ENCODE data around the gene PLCG1. TPM values are rescaled to one million over a fixed set of nuclear protein-coding genes. Genes with fewer than 3 reads are reported as not detected.
A peak's percentile ranks its signal among the peaks of the same experiment; 100 is the strongest.
"Not testable (repeated sequence)": the region's sequence is repeated elsewhere in the genome, so short reads cannot be mapped to it uniquely, and the experiment has no call there.

Gene PLCG1
- total RNA-seq, 1 experiment from 2014 or later, result 62.1 TPM

DNA sequence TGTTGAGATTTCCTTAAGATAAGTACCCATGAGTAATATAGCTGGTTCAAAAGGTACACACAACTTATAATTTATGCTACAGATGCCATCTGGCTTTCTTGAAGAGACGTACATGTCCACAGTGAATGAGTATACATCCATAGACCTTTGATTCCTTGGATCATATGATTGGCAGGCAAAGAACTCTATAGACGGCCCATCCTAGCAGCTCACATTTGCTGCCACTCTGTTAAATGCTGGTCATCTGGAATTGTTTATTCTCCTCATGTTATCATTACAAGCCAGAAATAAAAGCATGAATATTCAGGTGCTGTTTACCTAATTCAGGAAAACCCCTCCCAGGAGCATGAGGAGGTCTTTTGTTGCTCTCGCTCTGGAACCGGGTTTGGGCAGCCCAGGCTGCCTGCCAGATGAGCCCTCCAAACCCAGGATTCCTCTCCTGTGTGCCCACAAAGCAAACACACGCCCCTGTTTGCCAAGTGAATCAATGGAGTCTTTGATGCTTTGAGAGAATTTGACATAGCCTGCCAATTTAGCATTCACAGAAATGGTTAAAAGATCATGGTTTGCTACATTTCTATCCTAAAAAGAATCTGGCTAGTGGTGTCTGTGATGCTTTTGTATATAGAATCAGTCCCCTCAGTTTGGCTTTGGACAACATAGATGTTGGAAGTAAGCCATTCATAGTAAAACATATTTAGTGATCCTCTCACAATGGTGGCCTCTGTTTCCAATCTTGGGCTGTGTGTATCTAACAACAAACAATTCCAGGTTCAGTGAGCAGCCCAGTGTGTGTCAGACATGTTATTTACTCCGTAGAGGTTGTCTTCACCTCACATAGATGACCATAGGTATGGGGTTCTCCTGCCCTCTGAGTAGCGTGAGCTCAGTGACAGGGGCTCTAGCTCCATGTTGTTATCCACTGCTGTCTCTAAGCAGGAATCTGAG lies 17.5 kb upstream of the PLCG1 start:
- in situ Hi-C loops (cut with HindIII; ENCODE audit: low pct_unique_long_range_greater_than_20kb, low sequenced_read_pairs), result no loop called here
- peak; percentile 54 for DNase-seq (ENCODE audit: low read depth, low spot score)

DNA sequence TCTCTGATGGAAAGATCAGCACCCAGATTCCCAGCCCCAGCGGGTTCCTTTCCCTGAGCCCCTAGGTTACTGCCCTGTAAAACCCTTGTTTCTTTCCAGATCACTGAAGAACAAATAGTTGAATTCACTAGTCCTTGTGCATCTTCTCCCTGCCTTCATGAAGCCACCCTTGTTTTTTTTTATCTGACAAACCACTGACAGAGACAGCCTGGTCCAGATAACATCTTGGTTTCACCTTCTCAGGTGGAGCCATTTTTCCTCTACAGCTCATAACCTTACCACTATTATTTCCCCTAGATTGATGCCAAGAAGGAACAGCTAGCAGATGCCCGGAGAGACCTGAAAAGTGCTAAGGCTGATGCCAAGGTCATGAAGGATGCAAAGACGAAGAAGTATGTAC lies 15.9 kb upstream of the PLCG1 start:
- no peak for DNase-seq (ENCODE audit: low read depth, low spot score)
- in situ Hi-C loops (cut with HindIII; ENCODE audit: low pct_unique_long_range_greater_than_20kb, low sequenced_read_pairs), result no loop called here

DNA sequence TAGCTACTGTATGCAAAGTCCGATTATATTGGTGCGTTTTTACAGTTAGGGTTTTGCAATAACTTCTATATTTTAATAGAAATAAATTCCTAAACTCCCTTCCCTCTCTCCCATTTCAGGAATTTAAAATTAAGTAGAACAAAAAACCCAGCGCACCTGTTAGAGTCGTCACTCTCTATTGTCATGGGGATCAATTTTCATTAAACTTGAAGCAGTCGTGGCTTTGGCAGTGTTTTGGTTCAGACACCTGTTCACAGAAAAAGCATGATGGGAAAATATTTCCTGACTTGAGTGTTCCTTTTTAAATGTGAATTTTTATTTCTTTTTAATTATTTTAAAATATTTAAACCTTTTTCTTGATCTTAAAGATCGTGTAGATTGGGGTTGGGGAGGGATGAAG lies 13.7 kb upstream of the PLCG1 start:
- in situ Hi-C loops (cut with HindIII; ENCODE audit: low pct_unique_long_range_greater_than_20kb, low sequenced_read_pairs), result no loop called here
- DNase-seq (ENCODE audit: low read depth, low spot score), result no peak

DNA sequence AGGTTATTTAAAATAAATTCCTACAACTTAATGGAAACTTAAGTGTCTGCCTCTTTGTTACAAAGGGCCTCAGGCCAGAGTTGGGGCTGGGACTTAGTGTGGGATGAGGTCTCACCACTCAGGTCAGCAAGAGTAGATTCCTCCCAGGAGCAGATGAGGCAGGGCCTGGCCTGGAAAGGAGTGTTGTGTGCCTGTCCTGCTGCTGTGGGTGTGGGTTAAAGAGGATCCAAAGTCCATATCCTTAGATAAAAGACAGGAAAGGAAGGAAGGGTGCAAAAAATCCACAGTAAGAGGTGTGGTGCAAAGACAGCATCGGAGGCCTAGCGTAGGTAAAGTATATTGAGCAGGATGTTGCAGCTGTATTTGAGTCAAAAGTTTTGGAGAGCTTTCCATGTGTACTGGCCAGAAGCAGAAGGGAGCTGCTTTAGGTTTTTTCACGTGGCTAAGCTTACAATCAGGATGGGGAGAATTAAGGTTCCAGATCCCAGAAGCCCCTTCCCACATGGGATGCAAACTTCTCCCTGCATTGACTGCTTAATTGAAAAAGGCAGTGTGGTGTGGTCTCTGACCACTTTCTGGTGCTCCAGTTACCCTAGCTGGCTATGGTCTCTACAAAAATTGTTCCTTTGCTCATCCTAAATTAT lies 12.8 kb upstream of the PLCG1 start:
- no peak for DNase-seq (ENCODE audit: low read depth, low spot score)
- in situ Hi-C loops (cut with HindIII; ENCODE audit: low pct_unique_long_range_greater_than_20kb, low sequenced_read_pairs), result no loop called here

DNA sequence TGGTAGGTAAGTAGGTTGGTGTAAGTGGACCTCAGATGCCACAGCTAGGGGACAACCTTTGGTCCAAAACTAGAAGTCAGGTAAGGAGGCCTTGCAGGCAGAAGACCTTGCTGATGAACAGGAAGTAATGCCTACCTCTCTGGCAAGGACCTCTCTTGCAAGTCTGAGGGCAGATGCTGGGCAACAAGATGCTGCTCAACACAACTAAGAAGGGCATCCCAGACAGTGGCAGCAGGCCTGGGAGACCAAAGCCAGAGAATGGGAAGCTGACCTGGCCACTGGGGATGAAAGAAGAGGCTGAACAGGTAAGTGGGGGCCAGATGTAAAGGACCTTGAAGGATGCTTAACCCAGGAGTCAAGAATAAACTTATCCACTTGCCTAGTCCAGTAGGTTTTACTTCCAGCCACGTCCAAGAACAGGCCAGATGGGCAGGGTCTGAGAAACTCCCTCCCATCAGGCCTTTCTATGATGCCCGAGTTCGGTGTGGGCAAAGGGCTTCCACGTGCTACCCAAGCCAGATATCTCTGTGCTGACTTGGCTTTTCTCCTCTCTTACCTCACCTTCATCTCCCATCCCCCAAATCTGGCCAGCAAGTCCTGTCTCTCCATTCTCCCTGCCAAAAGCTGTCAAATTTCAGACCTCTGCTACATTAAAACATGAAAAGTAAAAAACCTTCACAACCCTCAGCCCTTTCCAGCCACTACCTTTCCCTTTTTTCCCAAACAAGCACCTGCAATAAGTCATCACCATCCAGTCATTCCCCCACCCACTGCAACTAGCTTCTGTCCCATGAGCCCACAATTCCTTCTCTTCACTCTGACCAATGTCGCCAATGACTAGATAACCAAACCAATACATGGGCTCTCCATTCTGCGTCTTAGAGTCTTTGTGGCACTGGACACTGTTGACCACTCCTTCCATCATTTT lies 11.5 kb upstream of the PLCG1 start:
- DNase-seq (ENCODE audit: low read depth, low spot score), result no peak
- in situ Hi-C loops (cut with HindIII; ENCODE audit: low pct_unique_long_range_greater_than_20kb, low sequenced_read_pairs), result no loop called here

DNA sequence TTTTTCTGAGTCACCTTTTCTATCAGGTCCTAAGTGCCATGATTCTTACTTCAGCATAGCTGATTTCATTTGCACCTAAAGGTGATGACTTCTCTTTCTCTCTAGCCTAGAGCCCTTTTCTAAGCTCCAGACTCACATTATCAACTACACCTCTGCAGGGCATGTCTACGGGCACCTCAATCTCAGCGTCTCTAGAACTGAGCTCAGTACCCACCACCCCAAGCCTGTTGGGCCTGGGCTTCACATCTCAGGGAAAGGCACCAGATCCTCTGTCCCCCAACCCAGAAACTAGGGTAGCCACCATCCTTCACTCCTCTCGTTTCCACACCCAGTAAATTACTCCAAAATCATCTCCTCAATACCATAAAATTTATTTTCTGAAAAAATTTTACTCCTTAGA lies 10.6 kb upstream of the PLCG1 start:
- DNase-seq (ENCODE audit: low read depth, low spot score), result no peak

DNA sequence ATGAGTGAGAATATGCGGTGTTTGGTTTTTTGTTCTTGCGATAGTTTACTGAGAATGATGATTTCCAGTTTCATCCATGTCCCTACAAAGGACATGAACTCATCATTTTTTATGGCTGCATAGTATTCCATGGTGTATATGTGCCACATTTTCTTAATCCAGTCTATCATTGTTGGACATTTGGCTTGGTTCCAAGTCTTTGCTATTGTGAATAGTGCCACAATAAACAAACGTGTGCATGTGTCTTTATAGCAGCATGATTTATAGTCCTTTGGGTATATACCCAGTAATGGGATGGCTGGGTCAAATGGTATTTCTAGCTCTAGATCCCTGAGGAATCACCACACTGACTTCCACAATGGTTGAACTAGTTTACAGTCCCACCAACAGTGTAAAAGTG lies 9.0 kb upstream of the PLCG1 start:
- in situ Hi-C loops (cut with HindIII; ENCODE audit: low pct_unique_long_range_greater_than_20kb, low sequenced_read_pairs); DNase-seq (ENCODE audit: low read depth, low spot score): not testable (repeated sequence)

More for the DNA sequence above, 10.6 kb upstream of the PLCG1 start:
- in situ Hi-C loops (cut with HindIII; ENCODE audit: low pct_unique_long_range_greater_than_20kb, low sequenced_read_pairs), result no loop called here

DNA sequence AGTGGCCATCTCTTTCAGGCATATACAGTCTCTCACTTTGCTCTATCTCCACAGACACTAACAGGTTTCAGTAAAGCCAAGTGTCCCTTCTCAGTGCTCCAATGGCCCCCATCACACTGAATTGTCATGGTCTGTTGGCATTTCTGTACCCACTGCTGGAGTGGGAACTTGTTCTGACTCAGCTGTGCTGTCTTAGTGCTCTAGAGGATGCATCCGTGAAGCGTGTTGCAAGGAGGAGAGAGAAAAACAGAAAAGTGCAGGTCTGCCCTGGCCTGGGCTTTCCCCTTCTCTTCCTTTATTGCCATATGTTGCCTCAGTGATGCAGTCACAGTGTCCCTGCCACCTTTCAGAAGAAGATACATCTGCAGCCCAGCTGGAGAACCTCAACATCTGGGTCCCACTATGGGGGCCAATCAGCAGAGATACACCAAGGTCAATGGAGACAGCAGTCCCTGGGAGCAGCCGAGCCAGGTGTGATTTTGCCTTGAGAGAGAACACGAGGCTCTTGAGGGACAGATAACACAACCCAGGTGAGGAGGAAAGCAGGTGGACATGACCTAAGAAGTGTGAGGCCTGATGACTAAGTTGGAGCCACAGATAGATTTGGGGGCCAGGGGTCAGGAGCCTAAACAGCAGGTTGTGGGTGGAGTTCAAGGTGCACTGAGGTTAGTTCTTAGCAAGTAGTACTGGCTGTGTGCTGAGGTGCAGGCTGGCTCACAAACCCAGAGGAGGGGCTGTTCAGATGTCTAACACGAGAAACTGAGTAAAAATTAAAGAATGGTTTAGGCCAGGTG lies 5.6 kb upstream of the PLCG1 start:
- in situ Hi-C loops (cut with HindIII; ENCODE audit: low pct_unique_long_range_greater_than_20kb, low sequenced_read_pairs), result no loop called here
- no peak for DNase-seq (ENCODE audit: low read depth, low spot score)

DNA sequence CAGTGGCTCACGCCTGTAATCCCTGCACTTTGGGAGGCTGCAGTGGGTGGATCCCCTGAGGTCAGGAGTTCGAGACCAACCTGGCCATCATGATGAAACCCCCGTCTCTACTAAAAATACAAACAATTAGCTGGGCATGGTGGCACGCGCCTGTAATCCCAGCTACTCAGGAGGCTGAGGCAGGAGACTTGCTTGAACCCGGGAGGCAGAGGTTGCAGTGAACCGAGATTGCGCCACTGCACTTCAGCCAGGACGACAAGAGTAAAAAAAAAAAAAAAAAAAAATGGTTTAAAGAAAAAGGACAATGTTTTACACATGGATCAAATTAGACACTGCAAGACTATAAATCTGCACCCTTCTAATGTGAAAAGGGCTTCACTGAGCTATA lies 5.0 kb upstream of the PLCG1 start:
- in situ Hi-C loops (cut with HindIII; ENCODE audit: low pct_unique_long_range_greater_than_20kb, low sequenced_read_pairs); DNase-seq (ENCODE audit: low read depth, low spot score): not testable (repeated sequence)

DNA sequence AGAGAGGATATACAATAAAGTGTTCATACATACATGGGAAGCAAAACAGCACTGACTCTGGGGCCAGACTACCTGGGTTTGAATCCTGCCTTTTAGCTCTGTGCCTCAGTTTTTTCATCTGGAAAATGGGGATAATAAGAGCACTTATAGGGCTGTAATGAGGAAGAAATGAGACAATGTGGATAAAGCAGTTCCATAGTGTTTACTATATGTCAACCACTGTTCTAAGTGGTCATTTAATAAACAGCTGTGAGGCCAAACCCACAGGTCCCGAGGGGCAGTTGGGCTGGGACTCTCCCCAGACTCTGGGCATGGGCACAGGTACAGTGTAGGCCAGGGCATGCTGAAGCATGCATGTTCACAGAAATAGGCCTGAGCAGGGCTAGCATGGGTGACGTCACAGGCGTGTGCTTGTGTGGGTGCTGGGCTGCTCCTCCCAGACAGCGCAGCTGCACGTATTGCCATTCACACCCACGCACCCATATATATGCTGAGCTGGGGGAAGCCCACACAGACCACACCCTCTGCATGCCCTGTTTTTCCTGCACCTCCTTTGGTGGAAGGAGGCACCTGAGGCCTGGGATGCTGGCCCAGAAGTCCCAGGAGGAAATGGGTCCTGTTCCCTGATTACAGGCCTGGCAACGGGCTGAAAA lies 3.5 kb upstream of the PLCG1 start:
- DNase-seq (ENCODE audit: low read depth, low spot score), result no peak
- in situ Hi-C loops (cut with HindIII; ENCODE audit: low pct_unique_long_range_greater_than_20kb, low sequenced_read_pairs), result no loop called here

DNA sequence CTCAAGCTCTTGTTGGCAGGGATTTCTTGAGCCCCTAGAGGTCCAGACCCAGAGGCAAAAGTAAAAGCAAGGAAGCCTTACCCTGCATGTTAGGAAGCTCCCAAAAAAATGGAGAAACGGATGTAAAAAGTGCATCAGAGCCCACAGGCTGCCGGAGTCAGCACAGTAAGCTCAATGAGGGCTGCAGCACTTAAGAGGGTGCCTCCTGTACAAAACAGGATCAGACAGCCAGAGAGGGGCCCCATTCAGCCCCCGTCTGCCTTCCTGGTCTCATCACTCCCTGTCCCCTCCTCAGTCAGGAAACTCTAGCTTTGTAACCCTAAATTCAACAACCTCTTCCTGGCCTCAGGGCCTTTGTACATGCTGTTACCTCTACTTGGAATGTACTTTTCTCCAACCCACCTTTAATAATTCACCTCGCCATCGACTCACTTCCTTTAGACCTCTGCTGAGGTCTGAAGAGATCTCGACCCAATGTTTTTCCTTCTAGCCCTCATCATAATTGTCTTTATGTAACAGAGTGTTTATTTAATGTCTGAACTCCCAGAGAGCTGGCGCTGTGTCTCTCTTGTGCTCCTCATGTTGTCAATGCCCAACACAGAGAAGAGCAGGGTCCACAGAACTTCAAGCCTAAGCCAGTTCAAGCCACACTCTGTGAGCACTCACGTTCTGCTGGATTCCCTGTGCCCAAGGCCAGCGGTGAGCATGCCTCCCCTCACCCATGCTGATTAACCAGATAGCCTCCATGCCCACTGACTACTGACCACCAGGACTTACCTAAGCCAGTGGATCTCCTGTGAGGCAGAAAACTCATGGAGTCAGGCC lies 2.8 kb upstream of the PLCG1 start:
- no peak for DNase-seq (ENCODE audit: low read depth, low spot score)
- in situ Hi-C loops (cut with HindIII; ENCODE audit: low pct_unique_long_range_greater_than_20kb, low sequenced_read_pairs), result no loop called here

DNA sequence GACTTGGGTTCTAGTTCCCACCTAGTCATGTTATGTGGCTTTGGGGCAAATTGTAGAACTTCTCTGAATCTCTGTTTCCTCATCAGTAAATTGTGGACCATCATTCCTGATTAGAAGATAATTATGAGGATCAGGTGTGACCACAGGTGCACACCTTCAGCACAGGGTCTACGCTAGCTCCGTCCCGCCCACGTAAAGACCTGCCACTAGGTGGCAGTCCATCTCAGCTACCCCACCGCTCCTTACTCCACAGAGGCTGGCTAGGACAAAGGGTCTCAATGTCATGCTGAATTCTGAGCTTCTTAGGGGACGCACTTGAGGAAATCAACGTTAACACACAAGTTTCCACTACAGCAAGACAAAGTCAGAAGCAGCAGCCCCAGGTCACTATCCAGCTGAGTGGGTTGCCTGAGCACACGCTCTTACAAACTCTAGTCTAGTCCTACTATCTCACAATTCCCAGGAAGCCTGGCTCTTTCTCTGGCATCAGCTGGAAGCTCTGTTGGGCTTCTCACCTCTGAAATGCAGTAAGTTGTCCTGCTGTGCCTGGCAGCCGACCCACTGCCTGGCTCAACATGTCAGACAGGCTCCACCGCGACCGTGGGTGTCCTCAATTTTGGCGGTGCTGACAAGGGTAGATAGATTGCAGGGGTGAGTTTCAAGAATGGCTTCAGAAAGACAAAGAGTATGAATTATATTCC lies 2.0 kb upstream of the PLCG1 start:
- DNase-seq (ENCODE audit: low read depth, low spot score), result peak; percentile 67
- in situ Hi-C loops (cut with HindIII; ENCODE audit: low pct_unique_long_range_greater_than_20kb, low sequenced_read_pairs), result no loop called here

DNA sequence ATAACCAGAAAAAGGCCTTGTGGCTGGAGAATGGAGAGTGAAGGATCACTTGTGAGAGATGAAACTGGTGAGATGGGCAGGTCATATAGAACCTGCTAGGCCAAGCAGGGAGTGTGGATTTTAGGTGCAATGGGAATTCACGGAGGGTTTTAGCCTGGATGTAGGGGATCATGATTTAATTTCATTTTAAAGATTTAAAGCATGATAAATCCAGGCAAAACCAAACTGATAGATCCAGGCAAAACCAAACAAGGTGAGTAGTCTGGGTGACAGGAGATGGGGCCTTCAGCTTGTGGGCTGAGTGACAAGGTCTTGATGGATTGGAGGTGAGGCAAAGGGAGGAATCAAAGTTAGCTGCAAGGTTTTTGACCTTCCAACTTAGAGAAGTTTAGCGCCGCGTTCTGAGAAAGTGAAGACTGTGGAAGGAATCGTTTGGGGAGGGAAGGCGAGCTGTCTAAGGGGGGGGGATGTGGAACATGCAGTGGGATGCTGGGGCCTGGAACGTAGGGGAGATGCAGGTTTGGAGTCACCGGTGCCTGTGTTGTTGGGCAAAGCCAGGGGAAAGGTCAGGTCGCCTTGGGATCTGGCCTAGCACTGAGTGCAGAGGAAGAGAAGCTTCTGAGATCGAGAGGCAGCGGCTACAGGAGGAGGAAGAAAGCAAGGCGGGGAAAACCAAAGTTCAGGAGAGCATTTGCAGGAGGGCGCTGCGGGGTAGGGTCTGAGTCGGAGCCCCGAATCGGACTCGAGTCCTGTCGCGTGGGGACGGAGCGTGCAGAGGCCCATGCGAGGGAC lies 1.3 kb upstream of the PLCG1 start:
- in situ Hi-C loops (cut with HindIII; ENCODE audit: low pct_unique_long_range_greater_than_20kb, low sequenced_read_pairs), result no loop called here
- DNase-seq (ENCODE audit: low read depth, low spot score), result no peak

DNA sequence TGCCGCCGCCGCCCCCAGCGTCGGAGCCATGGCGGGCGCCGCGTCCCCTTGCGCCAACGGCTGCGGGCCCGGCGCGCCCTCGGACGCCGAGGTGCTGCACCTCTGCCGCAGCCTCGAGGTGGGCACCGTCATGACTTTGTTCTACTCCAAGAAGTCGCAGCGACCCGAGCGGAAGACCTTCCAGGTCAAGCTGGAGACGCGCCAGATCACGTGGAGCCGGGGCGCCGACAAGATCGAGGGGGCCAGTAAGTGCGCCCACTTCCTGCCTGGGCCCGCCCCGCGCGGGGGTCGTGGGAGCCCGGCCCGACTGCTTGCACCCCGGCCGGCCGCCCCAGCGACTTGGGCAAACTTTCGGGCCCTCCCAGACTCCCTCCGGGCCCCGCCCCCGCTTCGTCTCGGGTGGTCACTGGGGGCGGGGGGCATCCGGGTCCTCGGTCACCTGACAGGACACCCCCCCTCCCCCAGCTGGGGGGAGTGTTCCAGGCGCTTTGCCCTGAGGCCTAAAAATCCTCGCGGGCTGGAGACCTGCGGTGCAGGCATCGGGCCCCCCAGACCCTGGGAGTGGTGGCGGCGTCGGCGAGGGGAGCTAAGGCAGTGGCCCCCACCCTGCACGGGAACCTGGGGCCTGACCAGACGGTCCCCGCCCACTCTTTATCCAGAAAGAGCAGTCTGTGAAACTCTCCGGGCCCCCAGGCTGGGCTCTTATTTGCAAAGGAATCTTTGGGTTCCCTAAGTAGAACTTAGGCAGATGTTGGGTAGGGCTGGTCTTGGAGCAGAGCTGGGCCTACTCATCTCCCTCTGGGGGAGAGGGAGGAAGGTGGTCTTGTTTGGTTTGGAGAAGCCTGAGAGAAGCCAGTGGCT lies 501 bp downstream of the PLCG1 start:
- peak; percentile 59 for DNase-seq (ENCODE audit: low read depth, low spot score)
- in situ Hi-C loops (cut with HindIII; ENCODE audit: low pct_unique_long_range_greater_than_20kb, low sequenced_read_pairs), result no loop called here

Data from SK-MEL-5 (cell line).